Peyer's patch (tissue), 4 donors: ENCODE data around the gene MNAT1.

ENCODE experiments used
- CTCF ChIP-seq, 6 experiments: fragments of 450-650 bp in 4 of 6; fragments of 200-600 bp in 2 of 6; sonication (generic) in 1 of 6; IDR thresholded peaks; one replicate each; pipeline ENCODE4 v1.5.1; 2017 to 2019; ENCODE audit warnings: antibody characterized with exemption in 6 of 6, mild to moderate bottlenecking in 3 of 6, moderate library complexity in 1 of 6
- POLR2A ChIP-seq, 2 donors: fragments of 450-650 bp; IDR thresholded peaks; one replicate each; pipeline ENCODE4 v1.5.1; 2017; ENCODE audit warnings: antibody characterized with exemption in 2 of 2, mild to moderate bottlenecking in 2 of 2, moderate library complexity in 2 of 2

GRCh38 chr14:60972295-60972694 is 237.7 kb downstream of the MNAT1 start:
- TF ChIP-seq POLR2A (IDR thresholded peaks at IDR 0.05): no peak
- TF ChIP-seq CTCF (IDR thresholded peaks at IDR 0.05): no peak
